Measurements from ENCODE around the gene WDR7. TPM values are rescaled to one million over a fixed set of nuclear protein-coding genes. Genes with fewer than 3 reads are reported as not detected.

WDR7 gene
- total RNA-seq, 1 experiment from 2014 or later = 11.5 TPM

- H2AFZ ChIP-seq (ENCODE audit: low read depth, low read length, poor library complexity, severe bottlenecking) = no peak overlapping the region
- no peaks in the 10 kb centered on the region for H3K4me1 ChIP-seq (ENCODE audit: control insufficient read depth in 1 of 2, insufficient read depth in 2 of 2, low read length in 2 of 2)
- no peaks in the 10 kb centered on the region for H3K36me3 ChIP-seq (ENCODE audit: control insufficient read depth in 1 of 2, insufficient read depth in 2 of 2, low read length in 2 of 2)
- peaks cover 11% of the 10 kb centered on the region; the same call in 1 of the 2 replicates for H3K27me3 ChIP-seq (ENCODE audit: insufficient read depth, low read length)
- H4K20me1 ChIP-seq (ENCODE audit: insufficient read depth) = no peaks in the 10 kb centered on the region
- H3K27ac ChIP-seq (ENCODE audit: low read depth, low read length) = no peak overlapping the region
- no peak overlapping the region for H3K4me2 ChIP-seq (ENCODE audit: low read length)
- no peaks in the 10 kb centered on the region for H3K9me2 ChIP-seq (ENCODE audit: insufficient read depth)
- H3K79me2 ChIP-seq (ENCODE audit: insufficient read depth, low read length) = no peaks in the 10 kb centered on the region
- no peak for TF ChIP-seq EZH2phosphoT487 (IDR thresholded peaks at IDR 0.05; ENCODE audit: borderline replicate concordance)
- no peak for TF ChIP-seq SIN3A (IDR thresholded peaks at IDR 0.05; ENCODE audit: low read depth)
- no peak for TF ChIP-seq POLR2A (IDR thresholded peaks at IDR 0.05; ENCODE audit: borderline replicate concordance, extremely low read depth, insufficient read depth, insufficient read length)
- TF ChIP-seq ZNF274 (IDR thresholded peaks at IDR 0.05; ENCODE audit: low read depth, low read length) = no peak
- no peak for TF ChIP-seq EGR1 (IDR thresholded peaks at IDR 0.05; ENCODE audit: low read depth)
- no peak for TF ChIP-seq SP1 (IDR thresholded peaks at IDR 0.05; ENCODE audit: low read depth)
- H3K4me3 ChIP-seq (replicated peaks in 1 of 2; ENCODE audit: low read depth in 1 of 2, low read length in 2 of 2) = no peak overlapping the region
- no peak overlapping the region for H3K9ac ChIP-seq (ENCODE audit: low read length)
- ChIA-PET CTCF (no interaction called here), POLR2A (no interaction called here), RAD21 (ENCODE audit: low non-redundant PET in 1 of 2, low total read pairs in 2 of 2, uncharacterized antibody in 2 of 2, unreplicated experiment in 2 of 2) (no interaction called here)
- intact Hi-C loops (cut with micrococcal nuclease) = no loop called here
- DNase-seq (ENCODE audit: low read depth, low spot score) (no peak), ATAC-seq (no peak; the same call in 1 of the 2 replicates)
- no TSS peak for BruUV-seq (replicated peaks)
- H3K9me3 ChIP-seq (ENCODE audit: control insufficient read depth in 1 of 2, insufficient read depth in 1 of 2, low read depth in 1 of 2, low read length in 2 of 2) = no peaks in the 10 kb centered on the region
These were observed 426.8 kb downstream of the WDR7 start for GRCh38 chr18:57077786-57078552.

DNA sequence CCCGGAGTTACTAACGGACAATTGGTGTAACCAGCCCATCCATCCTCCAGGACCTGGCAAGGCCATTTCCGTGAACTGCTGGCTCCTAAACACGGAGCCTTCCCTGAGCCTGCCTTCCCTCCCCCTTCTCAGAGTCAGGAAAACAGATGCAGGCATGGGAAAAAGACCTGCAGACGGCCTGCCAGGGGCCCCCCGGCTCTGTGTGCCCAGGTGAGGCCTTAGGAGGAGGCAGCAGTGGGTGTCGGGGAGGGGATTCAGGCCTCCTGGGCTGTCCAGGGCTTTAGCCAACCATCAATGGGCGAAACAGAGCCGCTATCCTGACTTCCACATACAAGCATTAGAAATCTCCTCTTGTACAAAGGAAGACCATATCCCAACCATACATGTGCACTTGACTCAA lies 427.5 kb downstream of the WDR7 start:
- Histone ChIP-seq H3K4me3 (replicated peaks in 1 of 2; ENCODE audit: low read depth in 1 of 2, low read length in 2 of 2) (no peak overlapping the region), H2AFZ (ENCODE audit: low read depth, low read length, poor library complexity, severe bottlenecking) (no peak overlapping the region), H3K27me3 (ENCODE audit: insufficient read depth, low read length) (0 out of 2 replicates have a peak, but pooled peaks cover 7% of the 10 kb centered on the region), H3K27ac (ENCODE audit: low read depth, low read length) (no peak overlapping the region), H4K20me1 (ENCODE audit: insufficient read depth) (no peaks in the 10 kb centered on the region), H3K4me1 (ENCODE audit: control insufficient read depth in 1 of 2, insufficient read depth in 2 of 2, low read length in 2 of 2) (no peaks in the 10 kb centered on the region), H3K9me3 (ENCODE audit: control insufficient read depth in 1 of 2, insufficient read depth in 1 of 2, low read depth in 1 of 2, low read length in 2 of 2) (no peaks in the 10 kb centered on the region), H3K9ac (ENCODE audit: low read length) (no peak overlapping the region), H3K9me2 (ENCODE audit: insufficient read depth) (no peaks in the 10 kb centered on the region), H3K4me2 (ENCODE audit: low read length) (no peak overlapping the region), H3K79me2 (ENCODE audit: insufficient read depth, low read length) (no peaks in the 10 kb centered on the region), H3K36me3 (ENCODE audit: control insufficient read depth in 1 of 2, insufficient read depth in 2 of 2, low read length in 2 of 2) (no peaks in the 10 kb centered on the region)
- POLR2A ChIA-PET = no interaction called here
- DNase-seq (ENCODE audit: low read depth, low spot score) = no peak
- TF ChIP-seq RAD21 (IDR thresholded peaks at IDR 0.05; ENCODE audit: low read depth) (no peak), ELF1 (IDR thresholded peaks at IDR 0.05; ENCODE audit: borderline replicate concordance, low read depth) (no peak), SRF (IDR thresholded peaks at IDR 0.05; ENCODE audit: low read depth) (no peak), CEBPB (IDR thresholded peaks at IDR 0.05; ENCODE audit: low read depth) (no peak), FOSL1 (IDR thresholded peaks at IDR 0.05; ENCODE audit: low read depth) (no peak), POLR2A (IDR thresholded peaks at IDR 0.05; ENCODE audit: borderline replicate concordance, extremely low read depth, insufficient read depth, insufficient read length) (no peak), ZNF274 (IDR thresholded peaks at IDR 0.05; ENCODE audit: low read depth, low read length) (no peak), SIN3A (IDR thresholded peaks at IDR 0.05; ENCODE audit: low read depth) (no peak), SP1 (IDR thresholded peaks at IDR 0.05; ENCODE audit: low read depth) (no peak), EZH2 (IDR thresholded peaks at IDR 0.05) (no peak), POLR2AphosphoS5 (IDR thresholded peaks at IDR 0.05; ENCODE audit: low read depth, low read length) (no peak), YY1 (IDR thresholded peaks at IDR 0.05; ENCODE audit: extremely low read depth, insufficient replicate concordance, low read depth, low read length) (no peak), EGR1 (IDR thresholded peaks at IDR 0.05; ENCODE audit: low read depth) (no peak)
- TF ChIP-seq, protein P1, sequence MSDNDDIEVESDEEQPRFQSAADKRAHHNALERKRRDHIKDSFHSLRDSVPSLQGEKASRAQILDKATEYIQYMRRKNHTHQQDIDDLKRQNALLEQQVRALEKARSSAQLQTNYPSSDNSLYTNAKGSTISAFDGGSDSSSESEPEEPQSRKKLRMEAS (IDR thresholded peaks at IDR 0.05) = no peak
- TF ChIP-seq, protein P2, sequence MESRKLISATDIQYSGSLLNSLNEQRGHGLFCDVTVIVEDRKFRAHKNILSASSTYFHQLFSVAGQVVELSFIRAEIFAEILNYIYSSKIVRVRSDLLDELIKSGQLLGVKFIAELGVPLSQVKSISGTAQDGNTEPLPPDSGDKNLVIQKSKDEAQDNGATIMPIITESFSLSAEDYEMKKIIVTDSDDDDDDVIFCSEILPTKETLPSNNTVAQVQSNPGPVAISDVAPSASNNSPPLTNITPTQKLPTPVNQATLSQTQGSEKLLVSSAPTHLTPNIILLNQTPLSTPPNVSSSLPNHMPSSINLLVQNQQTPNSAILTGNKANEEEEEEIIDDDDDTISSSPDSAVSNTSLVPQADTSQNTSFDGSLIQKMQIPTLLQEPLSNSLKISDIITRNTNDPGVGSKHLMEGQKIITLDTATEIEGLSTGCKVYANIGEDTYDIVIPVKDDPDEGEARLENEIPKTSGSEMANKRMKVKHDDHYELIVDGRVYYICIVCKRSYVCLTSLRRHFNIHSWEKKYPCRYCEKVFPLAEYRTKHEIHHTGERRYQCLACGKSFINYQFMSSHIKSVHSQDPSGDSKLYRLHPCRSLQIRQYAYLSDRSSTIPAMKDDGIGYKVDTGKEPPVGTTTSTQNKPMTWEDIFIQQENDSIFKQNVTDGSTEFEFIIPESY (IDR thresholded peaks at IDR 0.05; ENCODE audit: extremely low read depth, insufficient replicate concordance, low read length) = no peak
- no peak for ATAC-seq
- no TSS peak for BruUV-seq (replicated peaks)
- RAD21 ChIA-PET (ENCODE audit: low non-redundant PET in 1 of 2, low total read pairs in 2 of 2, uncharacterized antibody in 2 of 2, unreplicated experiment in 2 of 2) = no interaction called here
- CTCF ChIA-PET = no interaction called here
- intact Hi-C loops (cut with micrococcal nuclease) = no loop called here
